Right renal pelvis (tissue), 4 donors: ENCODE measurements around the gene HAND1. TPM values are rescaled to one million over a fixed set of nuclear protein-coding genes. Genes with fewer than 3 reads are reported as not detected.

Source experiments
- DNase-seq, 4 donors: peaks; one replicate each; pipeline ENCODE4 v3.0.0-alpha.2; 2013; ENCODE audit warnings: low read depth in 4 of 4, low spot score in 3 of 4, missing footprints in 1 of 4
- polyA plus RNA-seq, 4 donors: library from polyadenylated mRNA; unstranded; fragments of 120-200 nt; gene quantifications; one replicate each; pipeline ENCODE4 v1.2.1, GENCODE V29; 2013; ENCODE audit not compliant: insufficient read length in 4 of 4

HAND1 gene
- polyA plus RNA-seq, 4 donors = 0.10 TPM; not detected in 3

DNA sequence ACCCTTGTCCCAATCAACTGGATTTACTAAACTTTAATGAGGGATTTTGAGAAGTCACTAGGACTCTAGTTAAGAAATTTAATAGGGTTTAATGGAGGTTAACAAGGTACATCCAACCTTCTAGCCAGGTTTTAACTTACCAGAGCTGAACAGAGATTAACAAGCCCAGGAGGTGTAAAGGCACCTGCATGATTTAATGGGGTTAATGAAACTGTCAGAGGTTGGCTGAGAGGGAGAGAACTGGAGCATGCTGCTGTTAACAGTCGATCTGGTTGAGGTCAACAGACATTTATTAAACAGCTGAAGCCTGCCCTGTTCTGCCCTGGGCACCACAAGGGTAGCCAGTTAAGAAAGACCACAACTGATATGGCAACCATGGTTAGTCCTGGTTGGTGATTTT is 13.6 kb downstream of the HAND1 start:
- DNase-seq = no peak

DNA sequence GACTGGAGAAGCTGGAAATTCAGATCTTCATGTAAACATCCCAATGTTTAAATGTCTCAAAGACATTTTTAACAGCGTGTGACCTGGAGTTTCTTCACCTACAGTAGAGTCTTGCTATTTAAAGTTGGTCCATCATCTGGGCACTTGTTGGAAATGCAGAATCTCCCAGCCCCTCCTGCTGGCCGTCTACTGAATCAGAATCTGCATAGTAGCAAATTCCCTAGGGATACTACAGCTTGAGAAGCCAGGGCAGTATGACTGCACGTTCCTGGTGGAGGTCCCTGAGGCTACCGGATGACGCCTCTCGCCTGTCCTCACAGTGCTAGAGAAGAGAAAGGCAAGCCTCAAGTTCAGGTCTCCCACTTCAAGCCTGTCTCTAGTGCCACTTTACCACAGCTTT is 16.5 kb downstream of the HAND1 start:
- no peak for DNase-seq

DNA sequence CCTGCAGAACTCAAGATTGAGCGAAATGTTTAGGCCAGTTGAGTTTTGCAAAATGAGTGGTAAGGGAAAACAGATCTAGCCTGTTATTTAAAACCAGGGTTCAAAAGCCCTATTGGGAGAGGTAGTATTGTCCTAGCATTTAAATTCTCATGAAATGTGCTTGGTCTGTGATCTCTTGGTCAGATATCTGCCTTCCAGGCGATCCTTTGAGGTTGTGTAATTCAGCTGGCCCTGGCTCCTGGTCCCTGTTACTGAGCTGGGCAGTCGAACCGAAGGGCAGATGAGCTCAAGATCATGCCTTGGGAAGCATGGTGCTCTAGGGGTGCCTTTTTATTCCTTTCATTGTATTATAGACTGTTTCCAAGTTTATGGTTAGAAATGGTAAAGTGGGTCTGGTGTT is 17.9 kb downstream of the HAND1 start:
- DNase-seq = no peak

DNA sequence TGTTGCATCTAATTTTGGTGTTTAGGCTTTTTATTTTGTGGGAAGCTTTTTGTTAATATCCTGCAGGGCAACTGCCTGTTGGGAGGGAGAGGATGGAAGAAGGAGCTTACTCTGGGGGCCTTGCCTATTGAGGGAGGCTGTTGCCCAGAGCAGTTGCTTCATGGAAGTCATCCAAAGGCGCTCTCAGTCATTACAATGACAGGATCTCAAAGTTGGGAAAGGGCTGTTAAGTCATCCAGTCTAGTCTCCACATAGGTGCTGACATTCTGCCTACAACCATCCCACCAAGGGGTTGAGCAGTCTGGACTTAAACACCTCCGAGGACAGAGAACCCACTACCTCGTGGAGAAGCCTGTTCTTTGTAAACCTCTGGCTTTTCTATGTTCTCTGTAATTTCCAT is 19.0 kb downstream of the HAND1 start:
- DNase-seq = no peak

DNA sequence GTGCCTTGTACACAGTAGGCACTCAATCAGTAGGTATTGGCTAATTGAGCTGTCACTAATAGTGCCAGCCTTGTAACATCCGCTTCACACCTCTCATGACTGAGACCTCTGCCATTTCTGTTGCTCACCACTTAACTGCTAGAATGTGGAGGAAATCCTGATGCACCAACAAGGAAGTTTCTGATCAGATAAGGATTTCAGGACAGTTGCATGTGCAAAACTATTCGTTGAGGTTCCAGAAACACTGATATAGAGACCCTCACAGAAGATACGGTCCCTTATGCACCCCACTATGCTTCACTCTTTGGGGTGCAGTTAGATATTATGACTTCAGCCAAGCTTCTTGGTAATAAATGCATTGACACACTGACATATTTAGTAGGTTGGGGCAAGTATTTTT is 21.5 kb downstream of the HAND1 start:
- DNase-seq = no peak

DNA sequence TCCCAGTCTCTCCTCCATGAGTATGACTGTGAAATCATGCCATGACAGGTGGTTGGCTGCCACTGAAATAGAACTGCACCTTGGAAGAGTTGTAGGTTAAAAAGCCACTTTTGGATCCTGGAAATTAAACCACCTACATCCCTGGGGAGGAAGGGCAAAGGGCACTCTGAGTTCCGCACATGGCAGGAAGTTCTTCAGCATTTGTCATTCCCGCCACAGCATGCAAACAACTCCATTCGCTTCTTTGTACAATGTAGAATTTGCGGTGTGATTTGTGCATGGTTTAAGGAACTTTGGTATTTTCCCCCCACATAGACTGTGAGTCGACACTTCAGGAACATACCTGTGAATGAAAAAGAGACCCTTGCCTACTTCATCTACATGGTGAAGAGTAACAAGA is 22.4 kb downstream of the HAND1 start:
- no peak for DNase-seq

DNA sequence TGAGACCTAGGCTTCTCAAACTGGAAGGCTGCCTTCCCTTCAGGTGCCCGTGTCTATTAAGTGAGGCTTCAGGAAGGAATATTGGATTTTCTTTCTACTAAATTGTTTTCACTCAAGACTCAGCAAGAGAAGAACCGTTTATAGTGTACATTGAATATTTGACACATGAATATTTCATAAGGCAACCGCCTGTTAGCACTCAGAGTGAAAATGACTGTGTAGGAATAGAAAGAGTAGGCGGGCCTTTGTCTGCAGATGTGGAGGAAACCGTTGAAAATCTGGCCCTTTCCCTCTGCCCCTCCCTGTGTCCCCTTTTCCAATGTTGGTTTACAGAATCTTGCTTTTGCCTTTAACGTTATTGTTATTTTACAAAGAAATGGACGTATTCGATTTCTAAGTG is 26.1 kb downstream of the HAND1 start:
- no peak for DNase-seq

DNA sequence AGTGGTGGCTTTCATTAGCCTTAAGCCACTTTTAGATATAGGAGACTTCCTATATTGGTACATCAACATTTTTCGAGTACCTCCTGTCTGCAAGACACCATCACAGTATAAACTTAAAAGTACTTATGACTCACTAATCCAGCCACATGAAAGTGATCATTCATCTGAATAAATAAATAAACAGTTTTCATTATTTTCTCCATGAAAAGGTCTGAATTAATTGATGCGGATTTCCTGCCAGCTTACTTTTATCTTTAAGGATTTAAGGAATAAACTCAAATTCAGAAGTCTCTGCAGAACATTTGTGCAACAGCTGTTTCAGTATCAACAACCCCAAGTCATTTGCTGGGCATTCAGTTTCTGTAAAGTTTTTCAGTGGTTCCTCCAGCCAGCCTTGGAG is 28.2 kb downstream of the HAND1 start:
- no peak for DNase-seq

DNA sequence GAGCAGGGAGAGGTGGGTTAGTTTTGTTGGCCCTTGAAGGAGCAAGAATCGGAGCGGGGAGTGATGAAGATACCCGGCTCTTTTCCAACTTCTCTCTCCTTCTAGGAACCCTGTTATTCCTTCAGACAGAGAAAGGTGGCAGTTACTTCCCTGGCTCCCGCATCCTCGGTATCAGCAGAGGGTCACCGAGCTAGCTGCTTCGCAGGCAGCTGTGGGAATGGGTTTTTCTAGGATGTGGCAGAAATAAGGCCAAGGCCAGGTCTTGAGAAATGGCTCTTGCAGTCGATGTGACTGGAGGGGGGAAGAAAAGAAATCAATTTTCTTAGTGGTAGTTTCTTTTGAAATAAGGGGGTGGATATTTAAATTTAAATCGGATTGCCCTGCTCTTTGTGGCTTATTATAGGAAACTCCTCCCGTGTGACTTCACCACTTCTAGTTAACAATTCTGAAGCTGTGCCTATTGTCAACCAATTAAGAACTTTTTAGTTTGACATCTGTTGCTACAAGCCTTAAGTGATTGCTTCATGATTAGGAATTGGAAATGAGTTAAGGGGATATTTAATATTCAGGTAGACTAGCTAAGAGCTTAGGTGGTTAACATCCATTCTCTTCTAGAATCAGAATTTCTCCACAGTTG is 30.8 kb downstream of the HAND1 start:
- DNase-seq = no peak

DNA sequence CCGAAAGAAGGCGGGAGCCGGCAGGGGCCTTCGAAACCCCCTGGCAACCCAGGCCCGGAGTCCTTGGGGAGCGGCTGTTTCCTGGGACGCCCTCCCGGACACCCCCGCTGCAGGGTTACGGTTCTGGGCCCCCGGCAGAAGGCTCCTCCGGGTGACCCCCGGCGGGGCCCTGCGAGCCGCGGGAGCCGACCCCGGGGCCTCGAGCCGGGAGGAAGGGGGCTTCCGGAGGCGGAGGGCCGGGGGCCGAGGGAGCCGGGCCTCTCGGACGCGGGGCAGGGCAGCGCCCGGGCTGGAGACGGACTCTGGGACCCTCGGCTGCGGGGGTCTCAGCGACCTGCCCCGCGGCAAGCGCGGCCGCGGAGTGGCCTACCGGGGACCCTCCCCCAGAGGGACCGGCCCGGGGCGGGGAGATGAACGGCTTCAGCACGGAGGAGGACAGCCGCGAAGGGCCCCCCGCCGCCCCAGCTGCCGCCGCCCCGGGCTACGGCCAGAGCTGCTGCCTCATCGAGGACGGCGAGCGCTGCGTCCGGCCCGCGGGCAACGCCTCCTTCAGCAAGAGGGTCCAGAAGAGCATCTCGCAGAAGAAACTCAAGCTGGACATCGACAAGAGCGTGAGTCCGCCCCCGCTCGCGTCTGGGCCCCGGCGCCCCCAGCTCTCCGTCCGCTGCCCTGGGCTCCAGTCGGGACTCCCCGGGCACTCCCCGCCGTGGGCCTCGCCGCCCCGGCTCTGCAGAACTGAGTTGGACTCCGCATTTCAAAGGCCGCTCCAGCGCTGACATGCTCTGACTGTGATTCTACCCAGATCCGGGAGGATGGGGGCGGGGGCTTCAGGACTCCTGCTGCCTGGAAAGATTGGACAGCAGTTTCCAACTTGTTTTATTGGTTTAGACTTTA is 31.6 kb downstream of the HAND1 start:
- DNase-seq = peak in 1 of 4 donors; percentile 61

DNA sequence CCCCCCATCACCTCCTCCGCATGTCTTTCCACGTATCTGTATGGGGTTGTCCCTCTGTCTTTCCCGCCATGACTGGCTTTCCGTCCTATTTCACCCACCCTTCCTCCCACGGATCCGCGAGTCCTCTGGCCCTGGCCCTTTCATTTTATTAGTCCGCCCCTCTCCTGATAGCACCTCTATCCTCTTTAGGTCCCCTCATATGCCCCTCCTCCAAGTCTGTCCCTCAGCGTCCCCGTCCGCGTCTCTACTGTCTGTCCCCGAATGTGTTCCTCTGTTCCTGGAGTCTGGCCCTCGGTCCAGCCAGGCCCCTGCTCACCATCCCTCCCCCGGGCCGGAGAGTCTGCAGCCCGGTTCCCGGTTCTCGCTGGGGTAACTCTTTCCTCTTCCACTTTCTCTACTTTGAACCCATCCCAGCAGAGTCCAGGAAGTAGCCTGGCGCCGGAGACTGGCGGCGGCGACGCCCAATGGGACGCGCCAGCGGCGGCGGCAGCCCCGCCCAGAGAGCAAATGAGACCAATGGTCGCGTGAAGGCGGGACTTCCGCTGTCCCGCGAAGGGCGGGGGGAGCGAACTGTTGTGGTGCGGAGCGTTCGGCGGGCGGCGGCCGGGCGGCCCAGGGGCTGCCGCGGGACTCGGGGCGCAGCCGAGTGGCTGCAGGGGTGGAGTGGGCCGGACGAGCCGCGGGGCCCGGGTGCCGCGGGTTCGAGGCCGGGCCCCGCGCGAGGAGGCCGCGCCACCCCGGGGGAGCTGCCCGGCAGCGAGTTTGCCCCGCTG is 32.4 kb downstream of the HAND1 start, which contains the start of gene SAP30L:
Gene SAP30L, plus strand, starts transcription at position 576 of the 773 bp plus-strand sequence. CDS start 608 bp downstream, outside the sequence.
- DNase-seq = peak; percentile 88 to 89 (median 88)

DNA sequence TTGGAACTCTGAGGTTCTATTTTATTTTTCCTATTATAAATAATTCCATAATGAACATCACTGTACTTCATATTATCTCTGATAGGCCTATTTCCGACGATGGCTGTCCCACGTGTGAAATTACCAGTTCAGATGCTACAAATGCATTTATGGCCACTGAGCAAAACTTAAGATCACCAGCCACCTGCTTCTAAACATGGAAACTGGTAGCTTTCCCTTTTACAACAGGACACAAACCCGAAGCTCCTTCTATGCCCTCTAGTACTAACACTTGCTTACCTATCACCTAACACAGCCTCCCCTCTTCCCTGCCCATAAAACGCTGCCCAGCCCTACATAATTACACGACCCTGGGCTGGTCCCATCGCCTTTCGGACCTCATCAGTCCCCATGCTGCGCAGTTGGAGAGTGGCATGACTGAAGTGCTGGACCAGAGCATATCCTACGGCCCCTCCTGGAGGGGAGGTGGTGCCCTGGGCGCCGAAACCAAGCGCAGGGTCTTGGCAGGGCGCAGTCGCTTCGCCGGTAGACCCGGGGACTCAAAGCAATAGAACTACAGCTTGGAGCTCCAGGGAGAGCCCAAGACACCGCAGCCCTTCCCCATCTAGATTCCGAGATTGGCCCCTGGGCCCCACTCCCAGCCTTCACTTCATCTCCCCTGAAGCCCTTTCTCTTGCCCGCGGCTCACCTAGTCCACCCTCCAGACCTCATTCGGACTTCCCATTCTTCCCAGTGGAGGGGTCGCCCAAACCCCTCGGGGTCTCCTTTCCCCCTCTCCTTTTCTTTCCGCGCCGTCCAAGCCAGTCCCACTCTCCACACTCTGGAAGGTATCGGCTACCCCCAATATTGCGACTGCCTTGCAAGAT is 33.2 kb downstream of the HAND1 start:
- DNase-seq = no peak

DNA sequence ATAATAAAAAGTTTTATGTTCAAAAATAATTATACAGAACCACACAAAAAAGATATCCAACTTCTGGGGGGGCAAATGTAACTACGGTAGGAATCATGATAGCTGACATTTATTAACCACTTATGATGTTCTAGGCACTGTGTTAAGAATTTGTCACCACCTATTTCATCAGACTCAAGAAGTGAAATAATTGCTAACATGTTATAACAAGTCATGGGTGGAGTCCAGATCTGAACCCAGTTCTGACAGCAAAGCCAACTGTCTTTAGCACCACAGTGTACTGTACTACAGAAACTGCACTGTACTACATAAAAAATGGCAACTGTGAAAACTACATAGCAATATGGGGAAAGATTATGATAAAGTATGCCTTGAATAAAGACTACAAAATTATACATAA is 35.2 kb downstream of the HAND1 start:
- no peak for DNase-seq

DNA sequence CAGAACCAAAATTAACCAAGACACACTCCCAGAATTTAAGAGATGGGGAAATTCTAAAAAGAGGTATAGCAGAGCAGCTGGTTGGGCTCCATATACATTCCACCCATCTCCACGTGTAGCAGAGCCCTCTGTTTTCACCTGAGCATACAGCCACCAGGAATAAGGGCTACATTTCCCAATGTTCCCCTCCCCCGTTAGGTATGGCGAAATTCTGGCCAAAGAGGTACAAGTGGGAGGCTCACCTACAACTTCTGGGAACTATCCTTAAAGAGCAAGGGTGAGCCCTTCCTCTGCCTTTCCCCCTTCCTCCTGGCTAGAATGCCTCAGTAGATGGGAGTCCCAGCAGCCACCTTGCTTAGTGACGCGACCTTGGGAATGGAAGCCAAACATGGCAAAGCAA is 37.5 kb downstream of the HAND1 start:
- DNase-seq = no peak

DNA sequence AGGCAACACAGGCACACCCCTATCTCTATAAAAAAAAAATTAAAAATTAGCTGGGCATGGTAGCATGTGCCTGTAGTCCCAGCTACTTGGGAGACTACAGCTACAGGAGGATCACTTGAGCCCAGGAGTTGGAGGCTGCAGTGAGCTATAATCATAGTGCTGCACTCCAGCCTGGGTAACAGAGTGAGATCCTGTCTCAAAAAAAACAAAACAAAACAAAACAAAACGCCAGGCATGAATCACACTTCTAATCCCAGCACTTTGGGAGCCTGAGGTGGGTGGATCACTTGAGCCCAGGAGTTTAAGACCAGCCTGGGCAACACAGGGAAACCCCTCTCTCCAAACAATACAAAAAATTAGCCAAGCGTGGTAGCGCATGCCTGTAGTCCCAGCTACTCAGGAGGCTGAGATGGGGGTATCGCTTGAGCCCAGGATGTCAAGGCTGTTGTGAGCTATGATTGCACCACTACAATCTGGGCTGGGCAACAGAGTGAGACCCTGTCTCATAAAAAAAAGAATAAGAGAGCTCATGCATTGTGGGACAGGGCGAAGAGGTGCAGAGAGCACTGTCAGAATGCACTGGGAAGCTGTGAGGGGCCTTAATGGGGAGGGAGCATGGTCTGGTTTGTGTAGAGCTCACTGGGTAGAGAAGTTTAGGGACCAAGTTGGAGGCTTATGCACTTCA is 40.6 kb downstream of the HAND1 start:
- DNase-seq = no peak

DNA sequence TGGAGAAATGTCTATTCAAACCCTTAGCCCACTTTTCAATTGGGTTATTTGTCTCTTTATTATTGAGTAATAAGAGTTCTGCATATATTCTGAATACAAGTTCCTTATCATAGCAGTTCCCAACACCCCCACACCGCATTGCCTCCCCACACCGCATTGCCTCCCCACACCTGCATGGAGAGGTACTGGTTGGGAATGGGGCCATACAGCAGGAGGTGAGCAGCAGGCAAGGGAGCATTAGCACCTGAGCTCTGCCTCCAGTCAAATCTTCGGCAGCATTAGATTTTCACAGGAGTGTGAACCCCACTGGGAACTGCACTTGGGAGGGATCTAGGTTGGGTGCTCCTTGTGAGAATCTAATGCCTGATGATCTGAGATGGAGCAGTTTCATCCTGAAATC is 42.8 kb downstream of the HAND1 start:
- no peak for DNase-seq

DNA sequence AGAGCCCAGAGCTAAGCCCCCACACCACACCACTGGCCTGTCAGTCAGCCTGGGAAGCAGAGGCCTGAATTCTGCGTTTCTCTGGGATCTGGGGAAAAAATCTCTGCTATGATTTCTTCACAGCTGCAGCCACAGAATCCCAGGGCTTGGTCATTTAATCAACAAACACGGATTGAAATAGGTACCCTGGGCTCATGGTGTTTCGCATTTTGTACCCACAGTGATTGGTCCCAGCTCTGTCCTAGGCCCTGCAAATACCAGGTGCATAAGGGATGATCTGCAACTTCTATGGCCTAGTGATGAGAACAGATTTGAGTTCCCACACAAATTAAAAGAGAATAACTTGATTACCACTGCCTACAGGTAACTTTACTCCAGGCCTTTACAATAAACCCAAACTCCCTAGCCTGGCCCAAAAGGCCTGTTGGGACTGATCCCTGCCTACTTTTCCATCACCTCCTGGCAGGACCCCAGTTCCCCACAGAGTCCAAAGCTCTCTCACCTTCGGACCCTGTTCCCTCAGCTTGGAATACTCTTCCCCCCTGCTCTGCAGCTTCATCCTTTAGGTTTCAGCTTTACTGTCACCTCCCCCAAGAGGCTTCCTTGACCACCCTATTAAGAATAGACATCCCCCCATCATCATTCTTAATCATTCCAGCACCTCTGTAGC is 46.9 kb downstream of the HAND1 start:
- no peak for DNase-seq

DNA sequence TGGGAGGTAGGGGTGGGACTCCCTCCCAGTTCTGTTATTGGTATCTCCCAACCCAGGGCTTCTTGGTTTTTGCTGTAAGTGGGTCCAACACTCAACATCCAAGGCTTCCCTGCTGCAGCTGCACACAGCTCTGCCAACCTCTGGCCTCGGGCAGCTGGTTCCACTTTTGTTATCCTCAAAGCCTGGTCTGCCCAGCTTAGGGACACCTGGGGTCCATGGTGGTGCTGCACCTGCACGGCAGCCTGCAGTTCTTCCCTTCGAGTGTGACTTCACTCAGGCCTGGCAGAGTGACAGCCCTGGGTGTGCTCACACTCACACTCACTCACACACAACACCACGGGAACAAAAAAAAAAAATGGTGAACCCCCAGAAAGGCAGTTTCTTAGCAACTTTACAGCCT is 47.6 kb downstream of the HAND1 start:
- DNase-seq = no peak

DNA sequence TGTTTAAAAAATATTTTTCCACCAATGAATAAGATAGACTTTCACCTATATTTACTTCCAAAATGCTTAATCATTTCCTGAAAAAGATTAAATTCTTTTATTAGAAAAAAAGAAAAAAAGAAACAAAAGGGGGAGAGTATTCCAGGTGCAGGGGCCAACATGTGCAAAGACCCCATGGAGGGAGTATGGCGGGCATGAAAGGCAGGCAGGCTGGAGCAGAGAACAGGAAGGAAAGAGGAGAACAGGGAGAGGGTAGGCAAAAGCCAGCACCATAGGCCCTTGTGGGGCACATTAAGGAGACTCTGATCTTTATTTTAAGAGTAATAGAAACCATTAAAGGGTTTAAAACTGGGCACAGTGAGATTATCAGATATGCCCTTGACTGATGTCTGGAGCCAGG is 48.7 kb downstream of the HAND1 start:
- DNase-seq = no peak
